HS-27A (cell line): Measurements from ENCODE around the gene MREG.

ENCODE experiments used
- DNase-seq: peaks from one replicate; pipeline ENCODE4 v3.0.0-alpha.2; 2012; ENCODE audit warnings: low read depth, missing footprints

The MREG gene

GRCh38 chr2:215918901-215919599 is 94.3 kb downstream of the MREG start:
- DNase-seq: no peak

- DNase-seq: no peak
Observed at GRCh38 chr2:215917953-215918620, 95.3 kb downstream of the MREG start.

GRCh38 chr2:215915441-215915840 is 97.9 kb downstream of the MREG start:
- no peak for DNase-seq

- DNase-seq: no peak
Observed at GRCh38 chr2:215914777-215915165, 98.6 kb downstream of the MREG start.

DNA sequence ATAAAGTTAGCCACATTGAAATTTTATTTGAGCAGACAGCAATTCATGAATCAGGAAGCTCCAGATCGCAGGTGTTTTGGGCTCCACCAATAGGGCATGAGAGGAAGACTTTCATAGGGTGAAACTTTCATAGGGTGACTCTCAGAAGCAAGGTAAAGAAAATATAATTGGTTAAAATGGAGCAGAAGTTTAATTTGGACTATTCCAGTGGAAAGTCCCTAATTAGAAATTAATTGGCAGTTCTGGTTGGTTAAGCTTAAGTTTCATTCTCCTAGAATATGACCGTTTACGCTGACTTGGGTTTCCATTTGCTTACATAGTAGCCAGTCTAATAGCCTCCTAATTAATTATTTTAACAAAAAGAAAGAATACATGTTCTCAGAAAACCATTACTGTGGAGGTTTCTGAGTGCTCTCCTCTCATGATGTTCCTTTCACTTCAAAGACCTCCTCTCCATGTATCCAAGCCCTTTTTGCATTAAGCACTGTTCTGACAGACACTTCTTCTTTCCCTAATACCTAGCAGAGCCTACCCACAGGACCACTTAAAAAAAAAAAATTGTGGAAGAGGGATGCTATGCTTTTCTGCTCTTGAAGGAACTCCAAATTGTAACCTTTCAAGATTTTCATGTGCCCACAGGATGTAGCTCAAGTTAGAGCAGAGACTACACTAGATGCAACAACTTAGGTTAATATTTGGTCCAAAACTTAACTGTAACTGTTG is 99.1 kb downstream of the MREG start:
- DNase-seq: no peak

- no peak for DNase-seq
Observed at GRCh38 chr2:215912299-215912842, 101.0 kb downstream of the MREG start.

DNA sequence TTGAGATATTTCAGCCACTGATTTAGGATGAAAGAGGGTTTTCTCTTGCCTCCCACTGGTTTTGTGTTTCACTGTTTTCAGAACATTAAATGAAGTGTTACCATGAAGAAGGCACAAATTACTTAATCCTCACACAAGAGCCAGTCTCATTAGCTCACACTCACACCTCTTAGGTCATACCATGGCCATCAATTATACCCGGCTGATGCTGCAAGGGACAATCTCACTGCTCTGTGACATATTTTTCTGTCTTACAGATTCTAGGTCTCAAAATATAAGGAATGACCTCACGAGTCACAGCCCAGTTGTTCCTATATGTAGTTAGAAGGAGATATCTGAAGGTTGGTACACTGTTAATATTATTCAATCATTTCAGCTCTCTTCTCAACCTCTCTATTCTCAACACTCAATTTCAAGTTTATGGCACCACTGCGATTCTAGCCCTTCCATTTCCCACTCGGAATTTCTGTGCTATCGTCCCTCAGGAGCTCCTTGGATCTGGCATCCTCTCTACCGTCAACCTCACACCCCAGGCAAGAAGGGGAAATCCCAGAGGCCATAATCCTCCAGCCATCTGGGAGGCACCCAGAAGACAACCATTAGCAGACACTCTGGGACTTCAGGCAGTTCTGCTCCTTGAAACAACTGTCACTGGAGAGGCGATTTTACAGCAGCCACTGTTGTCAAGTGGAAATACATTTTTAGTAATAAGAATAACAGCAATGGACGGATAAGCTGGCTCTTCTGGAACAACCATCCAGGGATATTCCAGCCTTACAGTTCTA is 101.9 kb downstream of the MREG start:
- no peak for DNase-seq

DNA sequence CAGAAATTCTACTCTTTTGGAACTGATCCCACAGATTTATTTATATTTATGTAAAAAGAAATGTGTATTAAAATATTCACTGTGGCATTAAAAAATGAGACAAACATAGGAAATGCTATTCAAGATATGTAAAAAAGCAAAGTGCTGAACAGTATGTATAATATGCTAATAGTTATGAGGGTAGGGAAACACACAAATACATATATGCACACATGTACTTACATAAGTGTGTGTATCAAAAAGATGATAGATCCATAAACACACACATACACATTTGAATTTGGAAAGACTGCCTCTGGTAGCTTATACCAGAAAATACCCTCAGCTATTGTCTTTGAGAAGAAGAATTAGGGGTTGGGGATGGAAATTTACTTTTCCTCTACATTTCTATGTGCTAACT is 103.2 kb downstream of the MREG start:
- DNase-seq: no peak

DNA sequence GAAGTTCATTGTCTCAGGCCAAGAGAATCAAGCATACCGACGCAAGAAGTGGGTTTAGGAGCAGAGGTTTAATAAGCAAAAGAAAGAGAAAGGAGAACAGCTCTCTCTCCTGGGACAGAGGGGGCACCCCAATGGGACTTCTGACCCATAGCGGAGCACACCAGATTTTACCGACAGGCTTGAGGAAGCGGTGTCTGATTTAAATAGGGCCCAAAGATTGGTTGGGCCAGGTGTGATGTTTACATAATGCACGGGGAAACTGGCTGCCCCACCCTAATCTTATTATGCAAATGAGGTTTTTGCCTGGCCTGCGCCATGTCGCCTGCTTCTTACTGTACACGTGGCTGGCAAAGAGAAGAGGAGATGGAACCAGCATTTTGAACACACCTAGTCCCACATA is 106.2 kb downstream of the MREG start:
- no peak for DNase-seq

GRCh38 chr2:215906458-215906857 is 106.9 kb downstream of the MREG start:
- DNase-seq: no peak

DNA sequence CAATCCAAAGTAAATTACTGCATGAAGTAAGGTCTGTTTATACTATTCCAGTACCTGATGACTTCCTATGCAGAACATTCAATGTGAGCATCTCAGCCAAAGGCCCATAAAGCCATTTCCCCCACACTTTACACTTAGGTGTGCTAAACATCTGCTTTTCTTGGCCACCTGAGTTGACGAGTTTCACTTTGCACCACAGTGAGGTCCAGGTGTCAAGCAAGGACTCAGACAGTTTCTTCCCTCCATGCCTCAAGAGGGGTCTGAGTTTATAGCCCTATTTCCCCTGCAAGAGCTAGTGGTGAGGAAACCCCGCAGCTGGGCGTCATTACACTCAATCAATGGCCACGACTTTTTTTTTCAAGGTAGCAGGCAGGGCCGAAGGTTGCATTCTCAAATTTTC is 107.7 kb downstream of the MREG start:
- DNase-seq: no peak

DNA sequence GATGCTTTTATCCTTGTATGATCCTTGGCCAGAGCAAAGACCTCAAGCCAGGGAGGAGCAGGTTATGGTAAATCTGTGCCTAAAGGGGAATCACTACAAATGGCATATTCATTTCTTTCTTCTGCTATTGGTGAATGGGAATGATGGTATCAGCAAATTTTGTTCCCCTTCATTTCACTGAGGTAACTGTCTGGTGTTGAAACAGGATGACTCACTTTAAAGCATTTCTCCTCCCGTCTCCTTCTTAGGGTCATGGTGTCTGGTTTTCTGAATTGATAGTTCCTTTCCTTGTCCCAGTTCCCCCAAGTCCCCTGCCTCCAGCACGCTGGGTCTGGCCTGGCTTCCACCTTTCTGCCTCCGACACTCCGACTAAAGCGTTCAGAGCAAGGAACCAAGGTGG is 109.2 kb downstream of the MREG start:
- no peak for DNase-seq

GRCh38 chr2:215903203-215903602 is 110.1 kb downstream of the MREG start:
- no peak for DNase-seq

GRCh38 chr2:215901796-215902195 is 111.6 kb downstream of the MREG start:
- no peak for DNase-seq

DNA sequence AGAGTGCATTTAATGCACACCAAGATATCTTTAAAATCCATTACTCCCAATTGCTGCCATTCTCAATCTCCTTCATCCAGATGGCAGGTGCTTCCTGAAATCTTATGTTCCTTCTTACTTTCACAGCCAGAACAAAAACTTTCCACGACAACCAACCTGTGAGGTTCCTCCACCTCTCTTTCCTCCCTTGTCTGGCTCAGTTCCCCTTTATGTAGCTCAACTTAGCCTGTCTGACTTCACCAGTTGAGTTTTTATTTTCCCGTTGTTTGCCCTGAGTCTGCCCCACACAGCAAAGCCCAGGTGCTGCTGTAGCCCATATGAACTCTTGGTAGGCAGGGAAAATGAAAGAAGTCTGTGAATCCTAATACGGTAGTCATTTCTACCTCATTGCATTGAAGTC is 112.5 kb downstream of the MREG start:
- no peak for DNase-seq

GRCh38 chr2:215900203-215900611 is 113.1 kb downstream of the MREG start:
- no peak for DNase-seq

GRCh38 chr2:215899141-215900074 is 113.9 kb downstream of the MREG start:
- DNase-seq: no peak

GRCh38 chr2:215898363-215898762 is 115.0 kb downstream of the MREG start:
- no peak for DNase-seq

- DNase-seq: no peak
Observed at GRCh38 chr2:215896921-215897320, 116.4 kb downstream of the MREG start.

GRCh38 chr2:215895330-215895729 is 118.0 kb downstream of the MREG start:
- DNase-seq: no peak
